Progenitor cell of endocrine pancreas (in vitro differentiated cells): ENCODE results near the gene MRTFA. TPM values are rescaled to one million over a fixed set of nuclear protein-coding genes. Genes with fewer than 3 reads are reported as not detected.

Source experiments
- DNase-seq: peaks from one replicate; pipeline ENCODE4 v3.0.0; 2021; ENCODE audit warnings: low spot score; ENCODE audit not compliant: unreplicated experiment
- H3K27ac Mint-ChIP-seq: 2 replicates; pipeline ENCODE4 v1.8.0; 2021; ENCODE audit warnings: mild to moderate bottlenecking, moderate library complexity, mixed read lengths
- H3K27me3 Mint-ChIP-seq: 2 replicates; pipeline ENCODE4 v1.8.0; 2021; ENCODE audit warnings: mixed read lengths
- H3K36me3 Mint-ChIP-seq: 2 replicates; pipeline ENCODE4 v1.8.0; 2022; ENCODE audit warnings: mixed read lengths; ENCODE audit not compliant: insufficient read depth
- H3K4me1 Mint-ChIP-seq: 2 replicates; pipeline ENCODE4 v1.8.0; 2021; ENCODE audit warnings: low read depth, mixed read lengths
- H3K4me3 Mint-ChIP-seq: 2 replicates; pipeline ENCODE4 v1.8.0; 2021; ENCODE audit warnings: low read depth, mild to moderate bottlenecking, moderate library complexity, mixed read lengths
- H3K9me3 Mint-ChIP-seq: 2 replicates; pipeline ENCODE4 v1.8.0; 2021; ENCODE audit warnings: low read depth, mixed read lengths
- total RNA-seq: library from RNA; stranded (reverse); gene quantifications from 2 replicates; pipeline ENCODE4 v1.2.1, GENCODE V29; 2021
- TF ChIP-seq, protein P1 (sequence below): fragments of 200-600 bp; sonication (generic); IDR thresholded peaks from one replicate; pipeline ENCODE4 v1.5.0; 2021; ENCODE audit warnings: antibody characterized with exemption, mild to moderate bottlenecking; ENCODE audit not compliant: unreplicated experiment

Gene MRTFA
- total RNA-seq, 1 donor from 2014 or later = 61.9 TPM

DNA sequence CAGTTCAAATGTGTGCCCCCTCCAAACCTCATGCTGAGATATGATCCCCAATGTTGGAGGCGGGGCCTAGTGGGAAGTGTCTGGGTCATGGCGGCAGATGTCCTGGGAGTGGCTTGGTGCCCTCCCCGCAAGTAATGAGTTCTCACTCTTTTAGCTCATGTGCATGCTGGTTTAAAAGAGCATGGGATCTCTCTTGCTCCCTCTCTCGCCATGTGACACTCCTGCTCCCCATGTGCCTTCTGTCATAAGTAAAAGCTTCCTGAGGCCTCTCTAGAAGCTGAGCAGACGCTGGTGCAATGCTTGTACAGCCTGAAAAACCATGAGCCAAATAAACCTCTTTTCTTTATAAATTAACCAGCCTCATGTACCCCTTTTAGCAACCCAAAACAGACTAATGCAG is 167.3 kb downstream of the MRTFA start:
- TF ChIP-seq, protein P1, sequence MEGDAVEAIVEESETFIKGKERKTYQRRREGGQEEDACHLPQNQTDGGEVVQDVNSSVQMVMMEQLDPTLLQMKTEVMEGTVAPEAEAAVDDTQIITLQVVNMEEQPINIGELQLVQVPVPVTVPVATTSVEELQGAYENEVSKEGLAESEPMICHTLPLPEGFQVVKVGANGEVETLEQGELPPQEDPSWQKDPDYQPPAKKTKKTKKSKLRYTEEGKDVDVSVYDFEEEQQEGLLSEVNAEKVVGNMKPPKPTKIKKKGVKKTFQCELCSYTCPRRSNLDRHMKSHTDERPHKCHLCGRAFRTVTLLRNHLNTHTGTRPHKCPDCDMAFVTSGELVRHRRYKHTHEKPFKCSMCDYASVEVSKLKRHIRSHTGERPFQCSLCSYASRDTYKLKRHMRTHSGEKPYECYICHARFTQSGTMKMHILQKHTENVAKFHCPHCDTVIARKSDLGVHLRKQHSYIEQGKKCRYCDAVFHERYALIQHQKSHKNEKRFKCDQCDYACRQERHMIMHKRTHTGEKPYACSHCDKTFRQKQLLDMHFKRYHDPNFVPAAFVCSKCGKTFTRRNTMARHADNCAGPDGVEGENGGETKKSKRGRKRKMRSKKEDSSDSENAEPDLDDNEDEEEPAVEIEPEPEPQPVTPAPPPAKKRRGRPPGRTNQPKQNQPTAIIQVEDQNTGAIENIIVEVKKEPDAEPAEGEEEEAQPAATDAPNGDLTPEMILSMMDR = no peak
- DNase-seq = no peak
- Mint-ChIP-seq H3K27me3 (no peaks in the 10 kb centered on the region), H3K4me3 (no peak overlapping the region), H3K27ac (no peak overlapping the region), H3K9me3 (no peaks in the 10 kb centered on the region), H3K36me3 (no peaks in the 10 kb centered on the region), H3K4me1 (no peaks in the 10 kb centered on the region)

DNA sequence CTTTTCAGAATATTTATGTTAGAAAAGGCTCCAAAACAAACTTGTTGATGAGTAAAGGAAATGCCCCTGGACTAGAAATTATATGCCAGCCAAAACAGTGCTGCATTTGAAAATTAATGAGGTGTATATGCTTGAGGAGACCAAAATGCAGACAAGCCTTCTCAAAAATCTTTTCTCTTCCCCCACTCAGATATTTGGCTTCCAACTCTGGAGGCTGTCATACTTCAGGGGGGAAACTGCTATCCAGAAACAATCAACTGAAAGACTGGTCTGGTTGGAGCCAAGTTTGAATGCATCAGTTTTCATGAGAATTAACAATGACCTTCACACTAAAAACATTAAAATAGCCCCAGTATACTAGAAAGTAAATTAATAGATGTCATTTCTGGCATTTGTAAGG is 167.9 kb downstream of the MRTFA start:
- Mint-ChIP-seq H3K27me3 (no peaks in the 10 kb centered on the region), H3K4me3 (no peak overlapping the region), H3K4me1 (no peaks in the 10 kb centered on the region), H3K9me3 (no peaks in the 10 kb centered on the region), H3K27ac (no peak overlapping the region), H3K36me3 (no peaks in the 10 kb centered on the region)
- TF ChIP-seq, protein P1 = no peak
- no peak for DNase-seq

DNA sequence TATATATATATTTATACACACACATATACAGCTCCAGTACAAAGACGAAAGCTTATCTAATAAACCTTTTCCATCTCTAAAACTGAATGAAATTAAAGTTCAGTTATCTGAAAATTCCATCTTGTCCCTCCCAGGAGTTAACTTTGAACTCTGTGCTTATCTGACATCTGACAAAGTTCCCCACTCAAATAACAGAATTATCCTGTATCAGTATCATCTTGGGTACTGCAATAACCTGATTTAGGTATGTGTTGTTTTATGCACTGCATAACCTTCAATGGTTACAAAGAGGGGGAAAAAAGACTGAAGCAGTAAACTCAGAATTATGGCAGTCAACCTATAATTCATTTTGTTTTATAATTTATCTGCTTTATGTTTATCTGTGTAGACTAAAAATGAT is 169.5 kb downstream of the MRTFA start:
- Mint-ChIP-seq H3K4me1 (no peaks in the 10 kb centered on the region), H3K36me3 (peaks cover 3% of the 10 kb centered on the region), H3K4me3 (no peak overlapping the region), H3K27ac (no peak overlapping the region), H3K9me3 (no peaks in the 10 kb centered on the region), H3K27me3 (no peaks in the 10 kb centered on the region)
- TF ChIP-seq, protein P1 = no peak
- DNase-seq = no peak

DNA sequence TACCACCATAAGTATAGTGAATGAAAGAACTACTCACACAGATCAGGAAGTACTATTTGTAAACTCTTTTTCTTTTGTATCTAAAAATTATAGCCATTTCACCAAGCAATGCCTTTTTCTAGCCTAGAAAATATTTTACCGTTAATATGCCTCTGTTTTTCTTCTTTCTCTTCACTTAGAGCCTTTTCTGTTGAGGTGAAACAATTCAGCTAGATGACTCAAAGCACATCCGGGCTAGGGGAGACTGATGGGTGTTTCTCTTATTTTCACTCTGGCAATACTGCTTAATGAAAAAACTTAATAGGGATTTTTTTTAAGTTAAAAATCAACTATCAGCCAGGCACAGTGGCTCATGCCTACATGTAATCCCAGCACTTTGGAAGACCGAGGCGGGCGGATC is 172.8 kb downstream of the MRTFA start:
- no peaks in the 10 kb centered on the region for H3K27me3 Mint-ChIP-seq
- TF ChIP-seq, protein P1 = no peak
- no peak for DNase-seq
- no peak overlapping the region for H3K4me3 Mint-ChIP-seq
- H3K4me1 Mint-ChIP-seq = no peaks in the 10 kb centered on the region
- peaks cover 7% of the 10 kb centered on the region for H3K36me3 Mint-ChIP-seq
- H3K27ac Mint-ChIP-seq = peak overlapping the region; percentile 45
- no peaks in the 10 kb centered on the region for H3K9me3 Mint-ChIP-seq

DNA sequence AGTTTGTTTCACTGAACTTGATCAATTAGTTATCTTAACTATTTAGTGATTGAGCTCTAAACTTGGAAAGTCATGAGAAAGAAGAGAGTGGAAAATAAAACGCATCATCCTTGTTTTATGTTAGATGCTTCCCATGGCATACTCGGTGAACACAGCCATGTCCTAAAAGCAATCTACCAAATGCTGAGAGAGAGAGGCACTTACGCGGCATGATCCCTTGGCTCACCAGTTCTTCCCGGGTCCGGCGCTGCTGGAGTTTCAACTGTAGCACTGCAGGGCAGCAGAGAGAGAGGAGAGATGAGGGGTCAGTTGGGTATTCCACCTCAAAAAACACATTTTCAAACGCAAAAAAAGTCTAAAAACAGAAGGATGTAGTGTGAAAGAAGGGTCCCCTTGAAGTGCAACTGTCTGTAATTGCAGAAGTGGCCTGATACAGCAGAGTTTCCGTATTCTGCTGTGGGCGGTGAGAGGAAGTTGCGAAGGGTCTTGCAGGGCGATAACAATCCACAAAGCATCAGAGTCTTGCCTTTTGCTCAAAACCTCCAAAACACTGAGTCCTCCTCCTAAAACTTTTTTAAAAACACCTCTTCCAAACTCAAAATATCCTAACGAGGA is 173.4 kb downstream of the MRTFA start:
- no peaks in the 10 kb centered on the region for H3K4me1 Mint-ChIP-seq
- TF ChIP-seq, protein P1 = no peak
- no peak overlapping the region for H3K27ac Mint-ChIP-seq
- no peak overlapping the region for H3K4me3 Mint-ChIP-seq
- H3K27me3 Mint-ChIP-seq = no peaks in the 10 kb centered on the region
- peaks cover 7% of the 10 kb centered on the region for H3K36me3 Mint-ChIP-seq
- H3K9me3 Mint-ChIP-seq = no peaks in the 10 kb centered on the region
- no peak for DNase-seq
